ENCODE measurements around the gene GRM8.

GRM8 gene

GRCh38 chr7:127035203-127035849 is 217.4 kb downstream of the GRM8 start:
- no peak for DNase-seq (ENCODE audit: low read depth in 2 of 3, low spot score in 2 of 3)

- DNase-seq (ENCODE audit: low read depth in 2 of 3, low spot score in 2 of 3) = no peak
These were observed 218.4 kb downstream of the GRM8 start for GRCh38 chr7:127034186-127034806.

GRCh38 chr7:127029823-127030222 is 222.9 kb downstream of the GRM8 start:
- no peak for DNase-seq (ENCODE audit: low read depth in 2 of 3, low spot score in 2 of 3)

- DNase-seq (ENCODE audit: low read depth in 2 of 3, low spot score in 2 of 3) = no peak
These were observed 230.9 kb downstream of the GRM8 start for GRCh38 chr7:127021857-127022256.

GRCh38 chr7:127021019-127021738 is 231.6 kb downstream of the GRM8 start:
- DNase-seq (ENCODE audit: low read depth in 2 of 3, low spot score in 2 of 3) = no peak

- DNase-seq (ENCODE audit: low read depth in 2 of 3, low spot score in 2 of 3) = no peak
These were observed 233.9 kb downstream of the GRM8 start for GRCh38 chr7:127018889-127019288.

GRCh38 chr7:127017196-127017595 is 235.5 kb downstream of the GRM8 start:
- DNase-seq (ENCODE audit: low read depth in 2 of 3, low spot score in 2 of 3) = no peak

GRCh38 chr7:127000725-127001124 is 252.0 kb downstream of the GRM8 start:
- no peak for DNase-seq (ENCODE audit: low read depth in 2 of 3, low spot score in 2 of 3)

- DNase-seq (ENCODE audit: low read depth in 2 of 3, low spot score in 2 of 3) = no peak
These were observed 256.1 kb downstream of the GRM8 start for GRCh38 chr7:126996659-126997058.

- no peak for DNase-seq (ENCODE audit: low read depth in 2 of 3, low spot score in 2 of 3)
These were observed 259.0 kb downstream of the GRM8 start for GRCh38 chr7:126993626-126994213.

- no peak for DNase-seq (ENCODE audit: low read depth in 2 of 3, low spot score in 2 of 3)
These were observed 264.7 kb downstream of the GRM8 start for GRCh38 chr7:126988022-126988421.

- no peak for DNase-seq (ENCODE audit: low read depth in 2 of 3, low spot score in 2 of 3)
These were observed 273.0 kb downstream of the GRM8 start for GRCh38 chr7:126979722-126980121.

- no peak for DNase-seq (ENCODE audit: low read depth in 2 of 3, low spot score in 2 of 3)
These were observed 273.9 kb downstream of the GRM8 start for GRCh38 chr7:126978865-126979264.

GRCh38 chr7:126973066-126973465 is 279.7 kb downstream of the GRM8 start:
- no peak for DNase-seq (ENCODE audit: low read depth in 2 of 3, low spot score in 2 of 3)

GRCh38 chr7:126972571-126972970 is 280.2 kb downstream of the GRM8 start:
- no peak for DNase-seq (ENCODE audit: low read depth in 2 of 3, low spot score in 2 of 3)

- DNase-seq (ENCODE audit: low read depth in 2 of 3, low spot score in 2 of 3) = no peak
These were observed 293.1 kb downstream of the GRM8 start for GRCh38 chr7:126959649-126960048.

GRCh38 chr7:126958367-126958766 is 294.4 kb downstream of the GRM8 start:
- no peak for DNase-seq (ENCODE audit: low read depth in 2 of 3, low spot score in 2 of 3)

- no peak for DNase-seq (ENCODE audit: low read depth in 2 of 3, low spot score in 2 of 3)
These were observed 295.3 kb downstream of the GRM8 start for GRCh38 chr7:126957443-126957842.

- DNase-seq (ENCODE audit: low read depth in 2 of 3, low spot score in 2 of 3) = no peak
These were observed 299.3 kb downstream of the GRM8 start for GRCh38 chr7:126953461-126953860.

- DNase-seq (ENCODE audit: low read depth in 2 of 3, low spot score in 2 of 3) = no peak
These were observed 304.1 kb downstream of the GRM8 start for GRCh38 chr7:126948664-126949063.

GRCh38 chr7:126940723-126941307 is 311.9 kb downstream of the GRM8 start:
- no peak for DNase-seq (ENCODE audit: low read depth in 2 of 3, low spot score in 2 of 3)

GRCh38 chr7:126937171-126937570 is 315.6 kb downstream of the GRM8 start:
- no peak for DNase-seq (ENCODE audit: low read depth in 2 of 3, low spot score in 2 of 3)

Measured in activated CD8-positive, alpha-beta memory T cell treated with anti-CD3 and anti-CD28 coated beads for 48 hours (primary cell).